Stimulated activated CD4-positive, alpha-beta T cell treated with anti-CD3 and anti-CD28 coated beads, Interleukin-1b, Interleukin-23, amount 100 ng/mL, for 1 hour (primary cell): ENCODE results near the gene DEFB114.
"Not testable (repeated sequence)": the region's sequence is repeated elsewhere in the genome, so short reads cannot be mapped to it uniquely, and the experiment has no call there.

Experiments
- DNase-seq, 2 donors: peaks; one replicate each; pipeline ENCODE4 v3.0.0-alpha.2; 2020; ENCODE audit warnings: low read depth in 2 of 2

DEFB114 gene

GRCh38 chr6:49964064-49964463 lies at the start of gene DEFB114:
TSS of gene DEFB114 (minus strand) at chr6:49964164. CDS start at chr6:49964105, 59 bp downstream.
- DNase-seq = no peak

GRCh38 chr6:50007819-50008218 lies 43.9 kb upstream of the DEFB114 start:
- DNase-seq = no peak

DNA sequence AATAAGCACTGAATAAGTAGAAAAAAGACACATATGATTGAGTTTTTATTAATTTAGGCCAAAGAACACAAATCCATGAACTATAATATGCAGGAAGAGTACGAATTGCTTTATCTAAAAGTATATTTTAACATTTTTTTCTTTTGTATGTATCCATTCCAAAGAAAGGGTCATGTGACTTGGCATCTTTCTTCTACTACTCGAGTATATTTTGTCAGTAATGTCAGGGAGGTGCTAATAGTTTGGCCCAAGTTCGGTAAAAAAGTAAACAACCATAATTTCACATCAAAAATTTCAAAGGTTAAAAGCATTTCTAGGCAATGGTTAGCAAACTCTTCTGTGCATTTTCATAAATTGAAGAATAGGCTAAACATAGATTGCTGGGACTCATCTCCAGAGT lies 39.2 kb upstream of the DEFB114 start:
- no peak for DNase-seq

DNA sequence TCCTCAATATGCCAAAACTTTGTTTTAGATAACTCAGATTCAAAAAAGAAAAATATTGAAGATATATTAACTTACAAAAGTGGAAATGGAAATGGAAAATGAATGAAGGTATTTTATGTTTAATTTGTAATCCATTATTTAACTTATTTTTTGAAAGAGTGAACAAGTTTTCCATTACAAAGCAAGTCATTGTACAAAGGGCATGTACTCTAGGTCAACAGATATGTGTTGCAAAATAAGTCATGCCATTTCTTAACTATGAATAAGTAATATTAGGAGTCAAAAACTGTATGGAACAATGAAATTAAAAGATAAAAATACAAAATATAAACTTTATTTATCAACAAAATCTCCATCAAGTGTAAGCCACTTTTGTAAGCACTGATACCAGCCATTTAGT lies 31.3 kb upstream of the DEFB114 start:
- no peak for DNase-seq

DNA sequence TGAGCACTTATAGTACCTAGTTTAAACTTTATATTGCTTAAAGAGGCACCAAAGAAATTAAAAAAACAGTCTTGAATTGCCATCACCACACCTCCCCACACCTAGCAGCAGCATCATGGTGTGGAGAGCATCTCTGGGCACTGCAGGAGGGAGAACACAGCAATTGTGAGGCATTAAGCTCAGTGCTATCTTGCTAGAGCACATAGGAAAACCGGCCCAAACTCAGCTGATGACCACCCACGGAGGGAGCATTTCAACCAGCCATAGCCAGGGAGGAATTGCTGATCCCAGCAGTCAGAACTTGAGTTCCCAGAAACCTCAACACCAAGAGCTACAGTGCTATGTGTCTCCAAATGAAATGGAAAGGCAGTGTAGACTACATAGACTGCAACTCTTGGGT lies 24.9 kb upstream of the DEFB114 start:
- no peak for DNase-seq

GRCh38 chr6:49987749-49988148 lies 23.8 kb upstream of the DEFB114 start:
- DNase-seq = no peak

DNA sequence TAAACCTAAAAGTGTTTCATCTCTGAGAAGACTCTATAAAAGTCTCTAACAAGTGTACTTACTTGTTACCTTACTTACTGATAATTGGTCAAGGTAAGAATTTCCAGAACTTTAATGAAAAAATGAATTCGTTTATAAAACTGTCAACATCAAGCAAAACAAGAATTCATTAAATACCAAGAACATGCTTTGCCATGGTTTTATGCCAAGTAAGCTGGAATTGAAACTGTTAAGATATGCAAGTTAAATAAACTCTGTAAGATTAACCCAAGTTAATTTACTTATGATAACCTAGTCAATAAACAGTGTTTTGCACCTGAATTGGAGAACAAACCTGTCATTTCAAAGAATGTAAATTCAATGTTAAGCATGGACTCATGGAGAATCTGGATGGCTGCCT lies 22.6 kb upstream of the DEFB114 start:
- no peak for DNase-seq

- no peak for DNase-seq
Measured at GRCh38 chr6:49982046-49982445, 18.1 kb upstream of the DEFB114 start.

DNA sequence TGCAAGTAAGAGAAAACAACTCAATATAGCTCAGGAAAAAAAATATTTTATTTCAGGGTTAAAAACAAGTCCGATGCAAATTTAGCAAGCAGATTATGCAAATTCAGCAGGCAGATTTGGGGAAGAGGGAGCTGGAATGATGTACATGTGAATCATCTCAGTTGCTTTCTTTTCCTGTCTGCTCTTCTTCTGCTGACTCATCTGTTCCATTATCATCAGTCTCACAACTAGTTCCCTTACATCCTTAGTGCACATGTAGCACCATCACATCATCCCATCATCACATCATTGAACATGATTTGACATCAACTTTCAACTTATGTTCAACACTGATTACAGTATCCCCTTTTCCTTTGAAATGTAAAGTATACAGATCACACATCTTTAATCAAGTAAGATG lies 16.9 kb upstream of the DEFB114 start:
- no peak for DNase-seq

GRCh38 chr6:49979584-49979983 lies 15.6 kb upstream of the DEFB114 start:
- DNase-seq = no peak

GRCh38 chr6:49978332-49979226 lies 14.6 kb upstream of the DEFB114 start:
- DNase-seq = no peak

DNA sequence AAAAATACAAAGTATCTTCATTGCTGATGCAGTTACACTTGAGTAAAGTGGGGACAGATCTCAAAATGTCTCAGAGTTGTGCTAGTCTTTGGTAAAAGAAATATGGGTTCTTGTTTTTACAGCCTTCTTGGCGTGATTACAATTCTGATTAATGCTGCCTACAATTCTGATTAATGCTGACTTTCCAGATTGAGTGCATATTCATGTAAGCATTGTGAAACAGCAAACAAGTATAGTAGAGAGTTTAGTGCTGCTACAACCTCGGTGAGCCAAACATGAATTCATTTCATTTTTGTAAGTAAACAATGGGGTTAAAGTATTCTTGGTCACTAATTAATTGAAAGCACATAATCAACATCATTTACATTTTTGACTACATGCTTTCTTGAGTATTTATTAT lies 5.6 kb upstream of the DEFB114 start, which contains the start of gene DEFB113:
Gene DEFB113, minus strand, starts transcription at position 21 of the 400 bp plus-strand sequence. Its CDS starts 0 bp downstream, at position 21.
- no peak for DNase-seq

DNA sequence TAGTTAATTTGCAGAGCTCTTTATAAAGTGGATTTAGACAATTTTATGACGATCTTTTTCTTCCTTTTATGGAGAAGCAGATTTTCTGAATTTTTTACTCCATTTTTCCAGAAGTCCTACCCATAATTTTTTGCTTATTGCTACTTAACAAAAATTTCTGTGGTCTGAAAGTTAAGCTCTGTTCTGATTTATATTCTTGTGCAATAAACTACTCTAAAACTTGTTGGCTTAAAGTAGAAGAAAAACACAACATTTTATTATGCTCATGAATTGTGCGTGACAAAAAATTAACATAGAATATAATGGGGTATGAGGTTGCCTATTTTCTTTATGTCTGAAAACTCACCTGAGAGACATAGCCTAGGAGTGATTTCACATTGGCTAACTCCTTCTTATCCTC lies 2.9 kb upstream of the DEFB114 start:
- DNase-seq = no peak

GRCh38 chr6:49966334-49966733 lies 2.4 kb upstream of the DEFB114 start:
- DNase-seq = no peak

GRCh38 chr6:49958180-49958579 lies 5.8 kb downstream of the DEFB114 start:
- no peak for DNase-seq

- DNase-seq = no peak
Measured at GRCh38 chr6:49955847-49956246, 8.1 kb downstream of the DEFB114 start.

DNA sequence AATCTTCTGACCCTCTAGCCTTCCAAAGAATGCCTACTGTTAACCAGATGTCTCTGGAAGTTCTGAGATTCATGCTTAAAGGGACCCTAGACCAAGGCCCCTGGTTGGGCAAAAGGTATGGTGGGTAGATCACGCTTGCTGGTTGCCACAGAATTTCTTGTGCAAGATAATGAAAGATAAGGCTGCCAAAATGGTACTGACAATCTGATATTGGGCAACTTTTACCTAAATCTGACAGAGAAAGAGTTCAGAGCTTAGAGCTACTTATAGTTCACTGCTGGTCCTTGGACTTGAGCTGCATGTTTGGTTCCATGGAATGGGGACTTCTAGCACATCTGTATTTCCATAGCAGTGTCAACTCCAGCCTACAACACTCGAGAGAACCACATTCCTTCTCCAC lies 12.0 kb downstream of the DEFB114 start:
- DNase-seq = no peak

DNA sequence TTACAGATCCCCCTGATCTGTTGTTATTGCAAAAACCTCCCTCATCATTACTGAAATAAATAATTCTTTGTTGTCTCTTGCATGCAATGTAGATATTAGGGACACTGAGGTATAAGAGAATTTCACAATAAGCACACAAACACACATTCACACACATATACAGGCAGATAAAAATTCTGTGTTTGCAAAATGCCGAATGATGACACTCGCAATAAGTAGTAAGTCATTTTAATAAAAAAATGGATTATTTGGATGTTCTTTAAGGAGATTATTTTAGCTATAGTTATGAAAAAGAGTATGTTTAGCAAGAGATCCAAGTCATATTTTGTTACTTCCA lies 13.6 kb downstream of the DEFB114 start:
- no peak for DNase-seq

- no peak for DNase-seq
Measured at GRCh38 chr6:49949062-49949461, 14.9 kb downstream of the DEFB114 start.

DNA sequence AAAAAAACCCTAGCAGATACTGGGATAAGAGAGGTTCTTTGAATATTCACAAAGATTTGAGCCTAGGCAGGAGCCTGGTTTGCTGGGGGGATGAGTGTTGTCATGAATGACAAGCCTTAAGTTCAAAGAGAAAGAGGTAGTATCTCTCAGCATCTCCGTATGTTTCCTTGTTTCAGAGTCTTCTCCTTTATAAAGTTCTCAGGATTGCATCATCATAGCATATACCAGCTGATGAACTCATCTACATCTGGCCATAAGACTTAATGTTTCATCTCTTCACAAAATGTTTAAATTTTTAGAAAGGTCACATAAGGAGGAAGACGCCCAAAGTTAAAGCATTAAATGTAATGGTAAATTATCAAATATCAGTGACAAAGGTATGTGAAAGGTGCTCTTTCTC lies 17.1 kb downstream of the DEFB114 start:
- no peak for DNase-seq

DNA sequence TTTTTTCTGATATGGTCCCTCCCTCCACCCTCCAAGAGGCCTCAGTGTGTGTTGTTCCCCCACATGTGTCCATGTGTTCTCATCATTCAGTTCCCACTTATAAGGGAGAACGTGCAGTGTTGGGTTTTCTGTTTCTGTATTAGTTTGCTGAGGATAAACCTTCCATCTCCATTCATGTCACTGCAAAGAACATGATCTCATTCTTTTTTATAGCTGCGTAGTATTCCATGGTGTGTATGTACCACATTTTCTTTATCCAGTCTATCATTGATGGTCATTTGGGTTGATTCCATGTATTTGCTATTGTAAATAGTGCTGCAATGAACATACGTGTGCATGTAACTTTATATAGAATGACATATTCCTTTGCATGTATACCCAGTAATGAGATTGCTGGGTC lies 19.9 kb downstream of the DEFB114 start:
- not testable (repeated sequence) for DNase-seq

GRCh38 chr6:49939993-49940498 lies 23.9 kb downstream of the DEFB114 start:
- DNase-seq = no peak

GRCh38 chr6:49937811-49938210 lies 26.2 kb downstream of the DEFB114 start:
- no peak for DNase-seq

- no peak for DNase-seq
Measured at GRCh38 chr6:49937017-49937416, 26.9 kb downstream of the DEFB114 start.
